IMR-90 (cell line): ENCODE data around the gene KIF21A. TPM values are rescaled to one million over a fixed set of nuclear protein-coding genes. Genes with fewer than 3 reads are reported as not detected.

Source experiments
- ATAC-seq: fragments of 200-7000 bp; cut with Tn5 transposase; 2 replicates; pipeline ENCODE4 v1.9.1; 2020; ENCODE audit warnings: low read depth, mild to moderate bottlenecking, moderate library complexity
- BruUV-seq: library from RNA; stranded (reverse); fragments of 400-500 nt; replicated peaks from 2 replicates; lab custom pipeline; 2021; lab: Mats Ljungman, UMichigan
- CTCF ChIA-PET: fragments of 300-600 bp; formaldehyde crosslinking; extraction: SDS; loops from one replicate; lab custom pipeline; 2021; ENCODE audit warnings: antibody characterized with exemption; lab: Yijun Ruan, JAX
- POLR2A ChIA-PET: fragments of 300-600 bp; sonication (Branson Sonifier 250); formaldehyde crosslinking; loops from one replicate; lab custom pipeline; 2022; ENCODE audit warnings: antibody characterized with exemption; ENCODE audit not compliant: unreplicated experiment; lab: Charles Lee
- DNase-seq: peaks from one replicate; pipeline ENCODE4 v3.0.0; 2013
- H2AFZ ChIP-seq: replicated peaks from 2 replicates; pipeline ENCODE3; 2013; ENCODE audit warnings: low read length, mild to moderate bottlenecking; ENCODE audit not compliant: poor library complexity
- H2AK5ac ChIP-seq: 2 replicates; pipeline ENCODE4 v1.6.1; 2013; ENCODE audit warnings: low read depth, low read length, inconsistent platforms
- H2AK9ac ChIP-seq: replicated peaks from 2 replicates; pipeline ENCODE3; 2013; ENCODE audit warnings: mild to moderate bottlenecking, low read depth, low read length, moderate library complexity; ENCODE audit not compliant: poor library complexity
- H2BK120ac ChIP-seq: 2 replicates; pipeline ENCODE4 v1.6.1; 2013; ENCODE audit warnings: low read depth, low read length, inconsistent platforms
- H2BK15ac ChIP-seq: 3 replicates; pipeline ENCODE4 v1.6.1; 2013; ENCODE audit warnings: low read depth, low read length, inconsistent platforms
- H2BK20ac ChIP-seq: 2 replicates; pipeline ENCODE4 v1.6.1; 2013; ENCODE audit warnings: low read depth, mild to moderate bottlenecking, inconsistent platforms, low read length, moderate library complexity
- H2BK5ac ChIP-seq: 2 replicates; pipeline ENCODE4 v1.6.1; 2013; ENCODE audit warnings: mild to moderate bottlenecking, low read depth, low read length, inconsistent platforms; ENCODE audit not compliant: poor library complexity, severe bottlenecking
- H3K14ac ChIP-seq: replicated peaks from 2 replicates; pipeline ENCODE4 v1.6.1; 2013; ENCODE audit warnings: low read depth, low read length, inconsistent platforms
- H3K18ac ChIP-seq: 2 replicates; pipeline ENCODE4 v1.6.1; 2013; ENCODE audit warnings: low read depth, low read length, control low read depth
- H3K23ac ChIP-seq: 2 replicates; pipeline ENCODE4 v1.6.1; 2013; ENCODE audit warnings: low read depth, low read length, inconsistent platforms
- H3K27ac ChIP-seq: 2 replicates; pipeline ENCODE4 v1.5.1; 2013; ENCODE audit warnings: mild to moderate bottlenecking, control low read depth, low read length; ENCODE audit not compliant: insufficient read depth
- H3K27me3 ChIP-seq: 2 replicates; pipeline ENCODE4 v1.6.1; 2013; ENCODE audit warnings: low read length; ENCODE audit not compliant: control insufficient read depth, insufficient read depth
- H3K36me3 ChIP-seq: 2 replicates; pipeline ENCODE4 v1.6.1; 2013; ENCODE audit warnings: low read length, mixed read lengths; ENCODE audit not compliant: control insufficient read depth, insufficient read depth
- H3K4ac ChIP-seq: 2 replicates; pipeline ENCODE4 v1.6.1; 2013; ENCODE audit warnings: low read depth, low read length, inconsistent platforms
- H3K4me1 ChIP-seq: 2 replicates; pipeline ENCODE4 v1.6.1; 2013; ENCODE audit warnings: low read length, mixed read lengths; ENCODE audit not compliant: control insufficient read depth, insufficient read depth
- H3K4me2 ChIP-seq: 2 replicates; pipeline ENCODE4 v1.6.1; 2013; ENCODE audit warnings: low read depth, mild to moderate bottlenecking, control low read depth, low read length, moderate library complexity
- H3K4me3 ChIP-seq: 2 replicates; pipeline ENCODE4 v1.5.1; 2013; ENCODE audit warnings: low read depth, mild to moderate bottlenecking, control low read depth, low read length, moderate library complexity; ENCODE audit not compliant: insufficient read depth
- H3K56ac ChIP-seq: 2 replicates; pipeline ENCODE4 v1.6.1; 2013; ENCODE audit warnings: low read length, inconsistent platforms; ENCODE audit not compliant: insufficient read depth; ENCODE audit errors: extremely low read depth
- H3K79me1 ChIP-seq, 2 experiments: 2 replicates each; pipeline ENCODE4 v1.6.1; 2013; ENCODE audit warnings: low read length in 2 of 2, inconsistent platforms in 1 of 2, low read depth in 1 of 2
- H3K9ac ChIP-seq: 2 replicates; pipeline ENCODE4 v1.6.1; 2013; ENCODE audit warnings: low read depth, low read length, control low read depth
- H3K9me1 ChIP-seq: 2 replicates; pipeline ENCODE4 v1.6.1; 2013; ENCODE audit warnings: low read length, inconsistent platforms; ENCODE audit not compliant: insufficient read depth
- H3K9me3 ChIP-seq: 2 replicates; pipeline ENCODE4 v1.6.1; 2013; ENCODE audit warnings: low read length; ENCODE audit not compliant: control insufficient read depth, insufficient read depth
- H4K20me1 ChIP-seq: 2 replicates; pipeline ENCODE4 v1.6.1; 2013; ENCODE audit warnings: low read length, inconsistent platforms; ENCODE audit not compliant: insufficient read depth
- H4K5ac ChIP-seq: 2 replicates; pipeline ENCODE4 v1.6.1; 2013; ENCODE audit warnings: mild to moderate bottlenecking, low read depth, low read length, control low read depth
- H4K8ac ChIP-seq, 2 experiments: 2 replicates each; pipeline ENCODE4 v1.6.1; 2013; ENCODE audit warnings: low read depth in 2 of 2, low read length in 2 of 2, control low read depth in 1 of 2, inconsistent platforms in 1 of 2
- H4K91ac ChIP-seq: 2 replicates; pipeline ENCODE4 v1.6.1; 2013; ENCODE audit warnings: low read depth, low read length, inconsistent platforms; ENCODE audit not compliant: insufficient read depth
- BHLHE40 ChIP-seq: fragments of 150-350 bp; IDR thresholded peaks from 2 replicates; pipeline ENCODE4 v1.6.1; 2016; ENCODE audit warnings: mild to moderate bottlenecking, low read depth, low read length
- CEBPB ChIP-seq: IDR thresholded peaks from 2 replicates; pipeline ENCODE4 v1.6.1; 2012; ENCODE audit warnings: low read depth, low read length, improper control_type of control experiment
- CHD1 ChIP-seq: IDR thresholded peaks from 2 replicates; pipeline ENCODE4 v1.6.1; 2012; ENCODE audit warnings: low read depth, low read length, improper control_type of control experiment
- CTCF ChIP-seq: conservative IDR thresholded peaks from 2 replicates; pipeline ENCODE4 v1.5.1; 2012; ENCODE audit warnings: mild to moderate bottlenecking, low read depth, low read length, improper control_type of control experiment
- FOS ChIP-seq: fragments of 150-350 bp; IDR thresholded peaks from 2 replicates; pipeline ENCODE4 v1.6.1; 2016; ENCODE audit warnings: low read depth, low read length
- MAFK ChIP-seq: IDR thresholded peaks from 2 replicates; pipeline ENCODE4 v1.6.1; 2012; ENCODE audit warnings: low read depth, low read length, improper control_type of control experiment
- MAZ ChIP-seq: IDR thresholded peaks from 2 replicates; pipeline ENCODE4 v1.6.1; 2012; ENCODE audit warnings: low read depth, mild to moderate bottlenecking, low read length, improper control_type of control experiment, moderate library complexity, borderline replicate concordance
- MXI1 ChIP-seq: IDR thresholded peaks from 2 replicates; pipeline ENCODE4 v1.6.1; 2012; ENCODE audit warnings: low read depth, mild to moderate bottlenecking, low read length, moderate library complexity, borderline replicate concordance
- NFE2L2 ChIP-seq: fragments of 150-350 bp; IDR thresholded peaks from 2 replicates; pipeline ENCODE4 v1.6.1; 2016; ENCODE audit warnings: low read depth, mild to moderate bottlenecking, low read length
- POLR2A ChIP-seq: IDR thresholded peaks from 2 replicates; pipeline ENCODE4 v1.6.1; 2012; ENCODE audit warnings: mild to moderate bottlenecking, low read depth, low read length
- RAD21 ChIP-seq: IDR thresholded peaks from 2 replicates; pipeline ENCODE4 v1.6.1; 2012; ENCODE audit warnings: low read length, improper control_type of control experiment
- RCOR1 ChIP-seq: IDR thresholded peaks from 2 replicates; pipeline ENCODE4 v1.6.1; 2012; ENCODE audit warnings: mild to moderate bottlenecking, low read length, improper control_type of control experiment; ENCODE audit not compliant: insufficient replicate concordance
- RFX5 ChIP-seq: IDR thresholded peaks from 2 replicates; pipeline ENCODE4 v1.8.0; 2012; ENCODE audit warnings: low read depth, mild to moderate bottlenecking, low read length, moderate library complexity
- SMC3 ChIP-seq: fragments of 150-350 bp; IDR thresholded peaks from 2 replicates; pipeline ENCODE4 v1.6.1; 2016; ENCODE audit warnings: low read depth, mild to moderate bottlenecking, antibody characterized with exemption, low read length, moderate library complexity
- dilution Hi-C: fragments of 300-500 bp; cut with HindIII; formaldehyde crosslinking; loops from one replicate; pipeline ENCODE4 v1.14.3; 2018; ENCODE audit warnings: low sequenced_read_pairs; ENCODE audit not compliant: unreplicated experiment
- in situ Hi-C: fragments of 300-500 bp; cut with MboI; formaldehyde crosslinking; loops from 3 replicates; pipeline ENCODE4 v1.14.3; 2019; ENCODE audit warnings: low sequenced_read_pairs, inconsistent platforms, mixed read lengths
- intact Hi-C: fragments of 100-400 bp; cut with micrococcal nuclease; formaldehyde crosslinking; loops from 2 replicates; pipeline ENCODE4 v1.10.0; 2022
- polyA plus RNA-seq, 3 experiments: library from polyadenylated mRNA; depleted of rRNA; stranded (reverse); fragments of >200 nt; gene quantifications; 2 replicates each; pipeline ENCODE4 v1.2.3, GENCODE V29; 2012; ENCODE audit warnings: low replicate concordance in 1 of 3
- total RNA-seq: library from RNA; depleted of rRNA; stranded (reverse); fragments of >200 nt; gene quantifications from 2 replicates; pipeline ENCODE4 v1.2.3, GENCODE V29; 2012
- TF ChIP-seq, protein P1 (sequence below): fragments of 150-350 bp; IDR thresholded peaks from 2 replicates; pipeline ENCODE4 v1.6.1; 2017; ENCODE audit warnings: mild to moderate bottlenecking, antibody characterized with exemption, low read length, low read depth
- TF ChIP-seq, protein P2 (sequence below): fragments of 150-350 bp; IDR thresholded peaks from 2 replicates; pipeline ENCODE4 v1.6.1; 2016; ENCODE audit warnings: low read depth, mild to moderate bottlenecking, low read length, moderate library complexity, borderline replicate concordance

Gene KIF21A
- total and polyA plus RNA-seq, 2 of the 4 experiments (the other 2 are of a cell fraction), result 0.38 to 1.1 TPM

GRCh38 chr12:39367494-39367893 is 75.4 kb downstream of the KIF21A start:
- Histone ChIP-seq H3K27ac (no peak overlapping the region), H3K14ac (no peak overlapping the region), H2AFZ (no peak overlapping the region), H4K91ac (no peak overlapping the region), H3K56ac (no peak overlapping the region), H4K20me1 (no peaks in the 10 kb centered on the region), H3K9ac (no peak overlapping the region), H3K4ac (no peak overlapping the region), H2BK5ac (no peak overlapping the region), H3K18ac (no peak overlapping the region), H3K9me1 (no peaks in the 10 kb centered on the region), H3K4me3 (no peak overlapping the region), H3K4me1 (no peaks in the 10 kb centered on the region), H3K27me3 (no peaks in the 10 kb centered on the region), H3K23ac (no peak overlapping the region), H2BK120ac (no peak overlapping the region), H3K9me3 (no peaks in the 10 kb centered on the region), H2BK15ac (no peak overlapping the region), H3K36me3 (no peaks in the 10 kb centered on the region), H2BK20ac (no peak overlapping the region), H4K5ac (no peak overlapping the region), H3K4me2 (no peak overlapping the region), H3K79me1 (no peaks in the 10 kb centered on the region), H4K8ac (no peak overlapping the region), H2AK5ac (no peak overlapping the region), H2AK9ac (no peak overlapping the region)
- intact Hi-C loops, result no loop called here
- TF ChIP-seq MXI1 (no peak), NFE2L2 (no peak), BHLHE40 (no peak), FOS (no peak), RAD21 (no peak), RFX5 (no peak), MAFK (no peak), RCOR1 (no peak), POLR2A (no peak), CEBPB (no peak), MAZ (no peak), CHD1 (no peak), SMC3 (no peak), CTCF (no peak)
- TF ChIP-seq, protein P1, sequence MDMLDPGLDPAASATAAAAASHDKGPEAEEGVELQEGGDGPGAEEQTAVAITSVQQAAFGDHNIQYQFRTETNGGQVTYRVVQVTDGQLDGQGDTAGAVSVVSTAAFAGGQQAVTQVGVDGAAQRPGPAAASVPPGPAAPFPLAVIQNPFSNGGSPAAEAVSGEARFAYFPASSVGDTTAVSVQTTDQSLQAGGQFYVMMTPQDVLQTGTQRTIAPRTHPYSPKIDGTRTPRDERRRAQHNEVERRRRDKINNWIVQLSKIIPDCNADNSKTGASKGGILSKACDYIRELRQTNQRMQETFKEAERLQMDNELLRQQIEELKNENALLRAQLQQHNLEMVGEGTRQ, result no peak
- TF ChIP-seq, protein P2, sequence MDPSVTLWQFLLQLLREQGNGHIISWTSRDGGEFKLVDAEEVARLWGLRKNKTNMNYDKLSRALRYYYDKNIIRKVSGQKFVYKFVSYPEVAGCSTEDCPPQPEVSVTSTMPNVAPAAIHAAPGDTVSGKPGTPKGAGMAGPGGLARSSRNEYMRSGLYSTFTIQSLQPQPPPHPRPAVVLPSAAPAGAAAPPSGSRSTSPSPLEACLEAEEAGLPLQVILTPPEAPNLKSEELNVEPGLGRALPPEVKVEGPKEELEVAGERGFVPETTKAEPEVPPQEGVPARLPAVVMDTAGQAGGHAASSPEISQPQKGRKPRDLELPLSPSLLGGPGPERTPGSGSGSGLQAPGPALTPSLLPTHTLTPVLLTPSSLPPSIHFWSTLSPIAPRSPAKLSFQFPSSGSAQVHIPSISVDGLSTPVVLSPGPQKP, result no peak
- in situ Hi-C loops, result no loop called here
- ChIA-PET POLR2A (no interaction called here), CTCF (no interaction called here)
- DNase-seq, result no peak
- BruUV-seq, result no TSS peak
- dilution Hi-C loops, result no loop called here
- no peak for ATAC-seq
